Measurements from ENCODE around the gene MDM4.

- TF ChIP-seq CTCF (IDR thresholded peaks at IDR 0.05): no peak
- TF ChIP-seq EP300 (IDR thresholded peaks at IDR 0.05): no peak
- TF ChIP-seq REST (IDR thresholded peaks at IDR 0.05): no peak
- TF ChIP-seq SMC3 (IDR thresholded peaks at IDR 0.05): no peak
- no peak for TF ChIP-seq JUNB (IDR thresholded peaks at IDR 0.05)
- no peak for TF ChIP-seq RFX5 (IDR thresholded peaks at IDR 0.05)
Observed at GRCh38 chr1:204578867-204579664, 62.9 kb downstream of the MDM4 start.

All from A549 (cell line).